Heart right ventricle (tissue), 16 donors: Measurements from ENCODE around the gene PCNT. TPM values are rescaled to one million over a fixed set of nuclear protein-coding genes. Genes with fewer than 3 reads are reported as not detected.

Source experiments
- ATAC-seq, 8 donors: fragments of 200-7000 bp; cut with Tn5 transposase; one replicate each; pipeline ENCODE4 v1.9.1; 2020; ENCODE audit warnings: mild to moderate bottlenecking in 8 of 8, moderate library complexity in 8 of 8, moderate number of reproducible peaks in 1 of 8
- DNase-seq, 2 donors: peaks; one replicate each; pipeline ENCODE4 v3.0.0-alpha.2; 2020
- H3K27ac ChIP-seq, 10 donors: fragments of 200-600 bp; sonication (generic) in 2 of 10; one replicate each; pipeline versions ENCODE4 v1.5.0 to v1.8.0; 2020 to 2022; ENCODE audit warnings: mild to moderate bottlenecking in 3 of 10
- H3K27me3 ChIP-seq, 7 donors: fragments of 200-600 bp; one replicate each; pipeline ENCODE4 v1.8.0; 2021 to 2022; ENCODE audit warnings: mild to moderate bottlenecking in 2 of 7
- H3K36me3 ChIP-seq, 9 donors: fragments of 200-600 bp; sonication (generic) in 1 of 9; one replicate each; pipeline versions ENCODE4 v1.5.0 to v1.8.0; 2020 to 2022; ENCODE audit warnings: mild to moderate bottlenecking in 2 of 9
- H3K4me1 ChIP-seq, 9 donors: fragments of 200-600 bp; sonication (generic) in 1 of 9; one replicate each; pipeline versions ENCODE4 v1.5.0 to v1.8.0; 2020 to 2022; ENCODE audit warnings: mild to moderate bottlenecking in 4 of 9
- H3K4me3 ChIP-seq, 10 donors: fragments of 200-600 bp; sonication (generic) in 2 of 10; one replicate each; pipeline versions ENCODE4 v1.5.0 to v1.8.0; 2020 to 2022; ENCODE audit warnings: mild to moderate bottlenecking in 7 of 10, moderate library complexity in 2 of 10
- H3K9me3 ChIP-seq, 11 donors: fragments of 200-600 bp in 10 of 11; sonication (generic) in 2 of 11; one replicate each; pipeline versions ENCODE4 v1.5.0 to v1.8.0; 2013 to 2022; ENCODE audit warnings: mild to moderate bottlenecking in 2 of 11, control low read depth in 1 of 11, moderate library complexity in 1 of 11
- WGBS, 2 donors: extraction: QIAGEN DNeasy Blood & Tissue Kit; methylation state at CpG; one replicate each; pipeline ENCODE4 v1.1.7; 2013; ENCODE audit warnings: inconsistent platforms in 1 of 2; 5-methylcytosine and 5-hydroxymethylcytosine counted together
- intact Hi-C, 10 donors: fragments of 100-400 bp; cut with DNase I; formaldehyde crosslinking; loops; one replicate each; pipeline versions ENCODE4 v1.11.1 to v1.14.2; 2022
- polyA plus RNA-seq, 2 donors: library from polyadenylated mRNA; stranded (reverse); fragments of 200-250 nt; gene quantifications; one replicate each; pipeline ENCODE4 v1.2.3, GENCODE V29; 2013
- total RNA-seq, 10 donors: library from RNA; stranded (reverse); fragmentation: NEBNext Ultra II Directional in 3 of 10; extraction: Animal tissue kit (Norgen Biotek cat#: 25700) in 3 of 10; gene quantifications; one replicate each; pipeline versions ENCODE4 v1.2.1 to v1.2.4, GENCODE V29; 2021 to 2023
- TF ChIP-seq, protein P1 (sequence below), 9 donors: fragments of 200-600 bp; sonication (generic) in 2 of 9; IDR thresholded peaks; one replicate each; pipeline versions ENCODE4 v1.5.0 to v1.8.0; 2021 to 2022; ENCODE audit warnings: antibody characterized with exemption in 9 of 9, mild to moderate bottlenecking in 5 of 9, moderate library complexity in 1 of 9
- donor health status: Arrhythmogenic right ventricular cardiomyopathy.
- donor health status: ischemic (EF 13 %, LVEDD 7.1; RV severe dilation, severe dysfunction).
- donor health status: healthy with polysubstance abuse.
- donor health status: DM: no; HTN: yes; CAD: no.
- donor health status: DM: no; HTN: no; CAD: no.
- donor health status: ischemic (EF 25% LVEDD 6.9; RV normal size, moderate dysfunction).
- donor health status: ischemic (EF 25% LVEDD 5.7; RV mildly dilated, moderate dysfunction).
- donor health status: healthy.
- donor health status: DM: yes; HTN: yes; CAD: no.
- donor health status: Ischemic cardiomyopathy.
- donor health status: ischemic (EF 35%, LVEDD 5.7; RV mildly dilated, moderate dysfunction).
- donor health status: nonischemic (EF 11% LVEDD 7.7; RV severe dilation, severe dysfunction).
- donor health status: DM: yes; HTN: yes; CAD: no.
- donor health status: PGD.
- donor health status: ischemic (EF 29% LVEDD 5.4; RV normal size, mild dysfunction).
- donor health status: nonischemic (EF 23%, LVEDD 6.1; RV moderate dilation, normal function).

The PCNT gene
- total and polyA plus RNA-seq, 12 donors, result 17.5 to 58.6 (median 26.9) TPM

DNA sequence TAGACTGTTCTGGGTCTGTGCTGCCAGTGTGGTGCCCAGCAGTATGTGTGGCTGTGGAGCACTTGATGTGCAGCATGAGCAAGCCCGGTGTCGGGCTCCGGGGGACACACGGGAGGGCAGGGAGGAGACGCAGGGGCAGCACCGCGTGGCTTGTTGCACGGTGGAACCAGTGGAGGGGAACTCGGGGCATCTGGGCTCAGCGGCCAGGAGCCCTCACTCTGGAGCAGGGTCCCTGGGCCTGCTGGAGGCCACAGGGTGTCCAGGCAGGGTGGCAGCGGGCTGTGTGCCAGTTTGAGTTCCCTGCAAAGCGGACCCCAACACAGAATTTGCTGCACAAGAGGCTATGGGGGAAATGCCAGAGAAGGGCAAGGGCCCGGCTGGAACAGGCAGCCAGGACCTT, 30.6 kb downstream of the PCNT start:
- no peak overlapping the region for H3K4me3 ChIP-seq
- H3K36me3 ChIP-seq, result peaks cover 4 to 99% (median 49%) of the 10 kb centered on the region in 9 donors
- no peak for ATAC-seq
- no peak overlapping the region for H3K27ac ChIP-seq
- no peaks in the 10 kb centered on the region for H3K4me1 ChIP-seq
- TF ChIP-seq, protein P1, sequence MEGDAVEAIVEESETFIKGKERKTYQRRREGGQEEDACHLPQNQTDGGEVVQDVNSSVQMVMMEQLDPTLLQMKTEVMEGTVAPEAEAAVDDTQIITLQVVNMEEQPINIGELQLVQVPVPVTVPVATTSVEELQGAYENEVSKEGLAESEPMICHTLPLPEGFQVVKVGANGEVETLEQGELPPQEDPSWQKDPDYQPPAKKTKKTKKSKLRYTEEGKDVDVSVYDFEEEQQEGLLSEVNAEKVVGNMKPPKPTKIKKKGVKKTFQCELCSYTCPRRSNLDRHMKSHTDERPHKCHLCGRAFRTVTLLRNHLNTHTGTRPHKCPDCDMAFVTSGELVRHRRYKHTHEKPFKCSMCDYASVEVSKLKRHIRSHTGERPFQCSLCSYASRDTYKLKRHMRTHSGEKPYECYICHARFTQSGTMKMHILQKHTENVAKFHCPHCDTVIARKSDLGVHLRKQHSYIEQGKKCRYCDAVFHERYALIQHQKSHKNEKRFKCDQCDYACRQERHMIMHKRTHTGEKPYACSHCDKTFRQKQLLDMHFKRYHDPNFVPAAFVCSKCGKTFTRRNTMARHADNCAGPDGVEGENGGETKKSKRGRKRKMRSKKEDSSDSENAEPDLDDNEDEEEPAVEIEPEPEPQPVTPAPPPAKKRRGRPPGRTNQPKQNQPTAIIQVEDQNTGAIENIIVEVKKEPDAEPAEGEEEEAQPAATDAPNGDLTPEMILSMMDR (IDR thresholded peaks at IDR 0.05), result no peak
- no peak for DNase-seq
- H3K9me3 ChIP-seq, result no peaks in the 10 kb centered on the region
- 96 to 97% methylated on average over 13 of the region's 13 CpGs for WGBS, 2 donors
- intact Hi-C loops, result no loop called here
- H3K27me3 ChIP-seq, result no peaks in the 10 kb centered on the region

GRCh38 chr21:46355161-46356004, 31.4 kb downstream of the PCNT start:
- intact Hi-C loops, result no loop called here
- H3K9me3 ChIP-seq, result no peaks in the 10 kb centered on the region
- no peaks in the 10 kb centered on the region for H3K4me1 ChIP-seq
- no peak overlapping the region for H3K27ac ChIP-seq
- TF ChIP-seq, protein P1 (IDR thresholded peaks at IDR 0.05), result no peak
- H3K4me3 ChIP-seq, result no peak overlapping the region
- no peaks in the 10 kb centered on the region for H3K27me3 ChIP-seq
- 93 to 94% methylated on average over 33 of the region's 33 CpGs for WGBS, 2 donors
- peak in 1 of 8 donors; percentile 1 for ATAC-seq
- H3K36me3 ChIP-seq, result peaks cover 4 to 98% (median 42%) of the 10 kb centered on the region in 9 donors
- DNase-seq, result no peak

GRCh38 chr21:46356005-46356338, 32.0 kb downstream of the PCNT start:
- DNase-seq (no peak), ATAC-seq (peak in 3 of 8 donors; percentile 12 to 35 (median 25))
- WGBS, 2 donors, result 93 to 94% methylated on average over 13 of the region's 13 CpGs
- TF ChIP-seq, protein P1 (IDR thresholded peaks at IDR 0.05), result no peak
- H3K4me3 ChIP-seq, result no peak overlapping the region
- H3K9me3 ChIP-seq, result no peaks in the 10 kb centered on the region
- H3K27ac ChIP-seq, result no peak overlapping the region
- no peaks in the 10 kb centered on the region for H3K27me3 ChIP-seq
- peaks cover 4 to 98% (median 37%) of the 10 kb centered on the region in 9 donors for H3K36me3 ChIP-seq
- intact Hi-C loops, result no loop called here
- H3K4me1 ChIP-seq, result no peaks in the 10 kb centered on the region

- H3K4me3 ChIP-seq, result no peak overlapping the region
- ATAC-seq (peak in 3 of 8 donors; percentile 5 to 12 (median 11)), DNase-seq (no peak)
- no peak overlapping the region for H3K27ac ChIP-seq
- intact Hi-C loops, result no loop called here
- TF ChIP-seq, protein P1 (IDR thresholded peaks at IDR 0.05), result no peak
- H3K27me3 ChIP-seq, result no peaks in the 10 kb centered on the region
- H3K9me3 ChIP-seq, result no peaks in the 10 kb centered on the region
- WGBS, 2 donors, result 91% methylated on average over 23 of the region's 23 CpGs
- no peaks in the 10 kb centered on the region for H3K4me1 ChIP-seq
- H3K36me3 ChIP-seq, result peaks cover 4 to 98% (median 31%) of the 10 kb centered on the region in 9 donors
These were observed 32.8 kb downstream of the PCNT start for GRCh38 chr21:46356494-46357334.
